Activated CD4-positive, alpha-beta T cell treated with anti-CD3 and anti-CD28 coated beads, Interleukin-2, Interleukin-4, amounts not matched to agents 100 ng/mL and 50 ng/mL, durations not matched to agents 16 hours and 8 hours (primary cell): ENCODE results near the gene CHGA.
A peak's percentile ranks its signal among the peaks of the same experiment; 100 is the strongest.

ENCODE experiments used
- DNase-seq: peaks from one replicate; pipeline ENCODE4 v3.0.0-alpha.2; 2020; ENCODE audit warnings: low spot score

Gene CHGA

GRCh38 chr14:92905667-92906066, 17.3 kb upstream of the CHGA start:
- no peak for DNase-seq

- no peak for DNase-seq
These were observed 16.5 kb upstream of the CHGA start for GRCh38 chr14:92906420-92906819.

- DNase-seq, result no peak
These were observed 16.1 kb upstream of the CHGA start for GRCh38 chr14:92906823-92907222.

- DNase-seq, result no peak
These were observed 15.5 kb upstream of the CHGA start for GRCh38 chr14:92907316-92907911.

GRCh38 chr14:92914087-92914656, 8.8 kb upstream of the CHGA start:
- DNase-seq, result peak; percentile 17

GRCh38 chr14:92916201-92916600, 6.7 kb upstream of the CHGA start:
- DNase-seq, result no peak

- DNase-seq, result no peak
These were observed 5.7 kb upstream of the CHGA start for GRCh38 chr14:92917041-92917940.

DNA sequence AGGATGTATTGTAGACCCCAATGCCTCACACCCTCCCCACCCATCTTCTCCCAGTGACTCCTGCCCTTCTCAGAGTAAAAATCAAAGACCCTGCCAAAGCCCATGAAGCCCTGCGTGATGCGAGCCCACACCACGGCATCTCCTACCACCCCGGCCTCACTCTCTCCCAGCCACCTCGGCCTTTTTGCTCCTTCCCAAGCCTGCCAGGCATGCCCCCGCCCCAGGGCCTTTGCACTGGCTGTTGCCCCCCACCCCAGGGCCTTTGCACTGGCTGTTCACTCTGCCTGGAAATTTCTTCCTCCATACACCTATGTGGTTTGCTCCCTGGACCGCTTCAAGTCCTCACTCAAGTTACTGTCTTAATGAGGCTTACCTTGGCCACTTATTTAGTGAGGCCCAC, 5.0 kb upstream of the CHGA start:
- no peak for DNase-seq

DNA sequence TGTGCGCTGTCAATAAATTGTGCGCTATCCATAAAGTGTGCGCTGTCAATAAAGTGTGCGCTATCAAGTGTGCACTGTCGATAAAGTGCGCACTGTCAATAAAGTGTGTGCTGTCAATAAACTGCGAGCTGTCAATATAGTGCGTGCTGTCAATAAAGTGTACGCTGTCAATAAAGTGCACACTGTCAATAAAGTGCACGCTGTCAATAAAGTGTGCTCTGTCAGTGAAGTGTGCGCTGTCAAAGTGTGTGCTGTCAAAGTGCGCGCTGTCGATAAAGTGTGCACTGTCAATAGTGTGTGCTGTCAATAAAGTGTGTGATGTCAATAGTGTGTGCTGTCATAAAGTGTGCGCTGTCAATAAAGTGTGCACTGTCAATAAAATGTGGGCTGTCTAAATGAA, 2.9 kb upstream of the CHGA start:
- no peak for DNase-seq

- DNase-seq, result no peak
These were observed 705 bp upstream of the CHGA start for GRCh38 chr14:92922155-92922735.

GRCh38 chr14:92923744-92924103, 774 bp downstream of the CHGA start:
- no peak for DNase-seq

GRCh38 chr14:92924247-92924646, 1.3 kb downstream of the CHGA start:
- no peak for DNase-seq

- DNase-seq, result no peak
These were observed 2.5 kb downstream of the CHGA start for GRCh38 chr14:92925446-92925845.

- DNase-seq, result no peak
These were observed 3.4 kb downstream of the CHGA start for GRCh38 chr14:92926180-92926845.

DNA sequence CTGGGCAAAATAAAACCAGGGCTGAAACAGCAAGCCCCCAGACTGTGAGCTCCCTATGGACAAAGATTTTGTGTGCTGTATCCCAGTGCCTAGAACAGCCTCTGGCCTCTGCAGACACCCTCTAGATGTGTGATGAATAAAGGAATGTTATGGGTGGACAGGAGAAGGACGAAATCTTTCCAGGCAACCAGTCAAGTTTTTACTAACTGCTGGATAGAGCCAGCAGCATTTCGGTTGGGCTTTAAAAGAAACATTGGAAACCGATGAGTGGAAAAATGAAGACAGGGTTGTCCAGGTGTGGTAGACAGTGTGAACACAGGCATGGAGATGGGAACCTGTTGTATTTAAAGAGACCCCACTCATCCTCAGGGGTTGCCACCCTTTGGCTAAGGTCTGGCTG, 4.0 kb downstream of the CHGA start:
- no peak for DNase-seq

DNA sequence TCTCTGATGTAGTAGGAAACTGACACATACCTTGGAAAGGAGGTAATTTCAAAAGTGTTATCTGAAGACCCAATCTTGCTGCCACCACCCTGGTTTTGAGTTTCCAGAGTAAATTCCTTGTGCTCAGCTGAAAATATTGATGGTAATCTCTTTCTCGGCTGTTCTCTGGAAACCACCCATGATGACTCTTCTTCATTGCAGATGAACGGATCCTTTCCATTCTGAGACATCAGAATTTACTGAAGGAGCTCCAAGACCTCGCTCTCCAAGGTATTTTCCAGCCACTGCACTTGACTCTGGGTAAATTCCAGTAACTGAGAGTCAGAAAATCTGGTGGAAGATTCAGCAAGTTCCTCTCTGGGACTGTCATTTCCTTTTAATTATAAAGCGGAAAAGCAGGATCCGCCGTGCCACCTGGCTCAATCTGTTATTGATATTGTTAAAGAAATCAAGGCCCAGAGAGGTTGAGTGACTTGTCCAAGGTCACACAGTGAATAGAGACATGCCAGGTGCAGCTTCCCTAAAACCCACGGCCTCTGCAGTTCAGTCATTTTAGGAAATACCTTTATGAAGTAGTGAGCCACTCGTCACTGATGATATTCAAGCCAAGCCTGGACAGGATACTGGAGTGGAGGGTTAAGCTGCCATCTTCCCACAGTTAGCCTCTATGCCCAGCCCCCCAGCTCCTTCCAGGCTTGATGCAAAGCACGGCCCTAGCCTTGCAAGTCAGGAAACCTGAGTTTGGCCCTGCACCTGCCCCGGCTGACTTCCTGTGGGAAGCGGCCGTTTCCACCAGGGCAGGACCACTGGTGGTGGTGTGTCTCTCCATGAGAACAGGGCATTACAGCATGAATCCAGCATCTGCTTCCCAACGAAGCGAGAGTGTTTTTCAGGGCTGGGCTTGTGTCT, 4.7 kb downstream of the CHGA start:
- DNase-seq, result no peak

DNA sequence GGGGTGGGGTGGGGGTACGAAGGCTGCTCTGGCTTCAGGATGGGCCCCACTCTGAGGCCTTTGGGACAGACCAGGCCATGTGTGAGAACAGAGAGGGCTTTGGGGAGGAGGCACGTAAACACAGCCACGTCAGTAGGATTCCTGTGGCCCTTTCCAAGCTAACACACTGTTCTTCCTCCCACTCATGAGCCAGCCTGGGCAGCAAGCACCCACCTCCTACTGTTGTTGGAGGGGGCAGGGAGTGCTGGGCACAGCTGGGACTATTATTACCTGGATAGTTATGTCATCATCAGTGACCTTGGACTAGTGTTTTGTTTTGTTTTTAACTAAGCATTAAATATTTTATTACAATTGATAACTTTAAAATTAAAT, 5.3 kb downstream of the CHGA start:
- no peak for DNase-seq

DNA sequence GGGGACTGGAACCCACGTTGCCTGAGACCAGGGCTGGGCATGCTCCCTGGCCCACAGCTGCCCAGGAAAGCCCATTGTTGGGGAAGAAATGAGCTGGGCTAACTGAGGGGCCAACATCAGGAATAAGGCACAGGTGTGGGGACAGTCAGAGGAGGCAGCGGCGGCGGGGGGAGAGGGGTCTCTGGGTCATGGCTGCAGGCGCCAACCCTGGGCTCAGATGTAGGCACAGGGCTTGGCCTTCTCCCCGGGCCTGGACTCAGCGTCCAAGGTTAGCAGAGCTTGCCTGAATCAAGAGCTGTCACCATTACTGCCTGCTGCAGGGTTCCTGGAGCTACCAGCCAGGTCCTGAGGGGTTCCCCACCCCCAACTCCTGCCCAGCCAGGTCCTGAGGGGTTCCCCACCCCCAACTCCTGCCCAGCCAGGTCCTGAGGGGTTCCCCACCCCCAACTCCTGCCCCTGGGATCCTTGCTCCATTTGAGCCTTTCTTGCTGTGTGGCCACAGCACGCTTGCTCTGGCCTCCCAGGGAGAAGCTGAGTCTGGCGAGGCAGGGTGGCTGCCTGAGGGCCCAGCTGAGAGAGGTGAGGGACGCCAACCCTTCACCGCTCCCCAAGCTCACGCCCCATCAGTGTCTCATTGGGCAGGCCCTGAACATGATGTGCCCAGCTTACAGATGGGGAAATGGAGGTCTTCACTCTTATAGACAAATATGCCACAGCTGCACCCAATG, 6.2 kb downstream of the CHGA start:
- no peak for DNase-seq

DNA sequence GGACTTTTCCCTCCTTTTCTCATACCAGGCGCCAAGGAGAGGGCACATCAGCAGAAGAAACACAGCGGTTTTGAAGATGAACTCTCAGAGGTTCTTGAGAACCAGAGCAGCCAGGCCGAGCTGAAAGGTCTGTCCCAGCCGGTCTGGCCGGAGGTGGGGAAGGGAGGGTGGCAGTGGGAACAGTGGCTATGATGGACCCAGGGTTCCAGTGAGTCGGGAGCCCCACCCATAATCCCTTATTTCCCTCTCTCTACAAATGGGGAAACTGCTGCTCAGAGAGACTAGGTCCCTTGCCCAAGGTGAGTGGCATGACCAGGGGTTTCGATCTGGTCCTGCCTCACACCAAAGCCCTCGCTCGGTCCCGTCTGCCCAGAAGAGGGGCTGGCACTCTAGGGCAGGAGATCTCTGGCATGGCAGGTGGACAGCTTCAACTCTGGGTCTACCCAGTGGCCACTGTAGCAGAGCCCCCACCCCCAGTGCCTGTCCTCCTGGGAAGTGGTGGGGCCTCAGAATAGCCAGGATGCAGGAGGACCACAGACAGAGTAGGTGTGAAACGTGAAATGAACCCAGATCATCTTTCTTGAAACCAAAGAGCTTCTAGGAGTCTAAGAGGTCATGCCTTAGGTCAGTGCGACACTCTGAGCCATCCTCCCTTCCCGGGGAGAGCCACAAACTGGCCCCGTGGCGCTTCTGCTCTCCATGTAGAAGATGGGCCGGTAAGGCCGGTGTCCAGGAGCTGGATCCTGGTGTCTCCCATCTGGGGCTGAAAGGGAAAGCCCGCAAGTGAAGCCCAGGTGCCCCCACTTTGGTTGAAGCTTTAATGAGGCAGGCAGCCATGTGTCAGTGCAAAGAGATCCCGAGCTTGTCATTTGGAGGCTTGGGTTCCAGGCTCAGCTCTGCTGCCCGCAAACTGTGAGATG, 7.0 kb downstream of the CHGA start:
- DNase-seq, result no peak
